Spleen (tissue), 11 donors: ENCODE measurements around the gene MAPK1. TPM values are rescaled to one million over a fixed set of nuclear protein-coding genes. Genes with fewer than 3 reads are reported as not detected.
A peak's percentile ranks its signal among the peaks of the same experiment; 100 is the strongest.
"Not testable (repeated sequence)": the region's sequence is repeated elsewhere in the genome, so short reads cannot be mapped to it uniquely, and the experiment has no call there.

ENCODE experiments used
- DNase-seq: peaks from one replicate; pipeline ENCODE4 v3.0.0-alpha.2; 2020
- H3K27ac ChIP-seq, 8 donors: fragments of 200-600 bp; sonication (generic) in 7 of 8; 1 replicate in 4 of 8; 2 replicates in 4 of 8; pipeline versions ENCODE4 v1.5.0 to v1.8.0; 2016 to 2021; ENCODE audit warnings: inconsistent platforms in 4 of 8, mild to moderate bottlenecking in 4 of 8, moderate library complexity in 1 of 8
- H3K27me3 ChIP-seq, 7 donors: fragments of 200-600 bp; sonication (generic) in 6 of 7; replicated peaks in 1 of 7; 1 replicate in 4 of 7; 2 replicates in 3 of 7; pipeline versions ENCODE4 v1.5.0 to v1.8.0; 2016 to 2021; ENCODE audit warnings: inconsistent platforms in 3 of 7, mild to moderate bottlenecking in 1 of 7
- H3K36me3 ChIP-seq, 6 donors: fragments of 200-600 bp; sonication (generic) in 5 of 6; 1 replicate in 4 of 6; 2 replicates in 2 of 6; pipeline versions ENCODE4 v1.5.0 to v1.8.0; 2016 to 2021; ENCODE audit warnings: inconsistent platforms in 2 of 6
- H3K4me1 ChIP-seq, 6 donors: fragments of 200-600 bp; sonication (generic) in 5 of 6; 1 replicate in 3 of 6; 2 replicates in 3 of 6; pipeline versions ENCODE4 v1.5.0 to v1.8.0; 2016 to 2021; ENCODE audit warnings: inconsistent platforms in 3 of 6
- H3K4me3 ChIP-seq, 8 donors: fragments of 200-600 bp; sonication (generic) in 7 of 8; 1 replicate in 4 of 8; 2 replicates in 4 of 8; pipeline versions ENCODE4 v1.5.0 to v1.8.0; 2016 to 2021; ENCODE audit warnings: inconsistent platforms in 4 of 8, mild to moderate bottlenecking in 4 of 8, moderate library complexity in 2 of 8
- H3K9me3 ChIP-seq, 8 donors: fragments of 200-600 bp; sonication (generic) in 7 of 8; 1 replicate in 4 of 8; 2 replicates in 4 of 8; pipeline versions ENCODE4 v1.5.0 to v1.8.0; 2016 to 2021; ENCODE audit warnings: inconsistent platforms in 4 of 8
- CTCF ChIP-seq, 11 experiments: fragments of 200-600 bp in 7 of 11; fragments of 450-650 bp in 4 of 11; sonication (generic) in 4 of 11; IDR thresholded peaks in 8 of 11; conservative IDR thresholded peaks in 3 of 11; 1 replicate in 7 of 11; 2 replicates in 4 of 11; pipeline versions ENCODE4 v1.4.0 to v1.8.0; 2016 to 2021; ENCODE audit warnings: antibody characterized with exemption in 11 of 11, inconsistent platforms in 4 of 11, mild to moderate bottlenecking in 1 of 11
- POLR2A ChIP-seq, 3 donors: fragments of 450-650 bp; IDR thresholded peaks; one replicate each; pipeline ENCODE4 v1.5.1; 2017; ENCODE audit warnings: antibody characterized with exemption in 3 of 3, mild to moderate bottlenecking in 1 of 3
- POLR2AphosphoS5 ChIP-seq, 3 donors: sonication (generic); formaldehyde crosslinking; IDR thresholded peaks; one replicate each; pipeline ENCODE4 v1.5.1; 2017; ENCODE audit warnings: antibody characterized with exemption in 3 of 3
- WGBS, 5 donors: extraction: QIAGEN DNeasy Blood & Tissue Kit in 3 of 5; methylation state at CpG; one replicate each; pipeline versions ENCODE4 v1.1.5 to v1.1.7; 2013 to 2018; 5-methylcytosine and 5-hydroxymethylcytosine counted together
- intact Hi-C: fragments of 100-400 bp; cut with DNase I; formaldehyde crosslinking; loops from one replicate; pipeline ENCODE4 v1.15.0; 2023; ENCODE audit warnings: low total_unique reads
- polyA plus RNA-seq, 3 donors: library from polyadenylated mRNA; stranded (reverse); fragments of 200-250 nt; gene quantifications; one replicate each; pipeline ENCODE4 v1.2.1, GENCODE V29; 2013
- total RNA-seq, 7 donors: library from RNA; depleted of rRNA in 3 of 7; stranded (reverse); fragments of >200 nt in 3 of 7; fragmentation: NEBNext Ultra II Directional in 4 of 7; extraction: Animal tissue kit (Norgen Biotek cat#: 25700) in 4 of 7; gene quantifications; one replicate each; pipeline versions ENCODE4 v1.1.0 to v1.2.1, GENCODE V29; 2016 to 2021
- donor health status: healthy with polysubstance abuse.
- donor health status: DM: no; HTN: no; CAD: no; lungs with moderate emphysema.
- donor health status: DM: no; HTN: no; CAD: no.
- donor health status: Bipolar disorder and iron deficiency.
- donor health status: healthy.
- donor health status: DM: no; HTN: no; CAD: no.
- donor health status: DM: yes; HTN: yes; CAD: no.

MAPK1 gene
- total and polyA plus RNA-seq, 10 donors, result 11.6 to 165 (median 106) TPM

GRCh38 chr22:21894799-21895198 is 27.4 kb upstream of the MAPK1 start:
- no peaks in the 10 kb centered on the region for H3K27me3 ChIP-seq
- WGBS, 5 donors, result 93 to 97% (median 94%) methylated on average over 8 of the region's 8 CpGs
- H3K4me3 ChIP-seq, result no peak overlapping the region
- no peaks in the 10 kb centered on the region for H3K36me3 ChIP-seq
- TF ChIP-seq CTCF (IDR thresholded peaks at IDR 0.05 in 8 of 11, conservative IDR thresholded peaks at IDR 0.05 in 3 of 11) (no peak), POLR2AphosphoS5 (IDR thresholded peaks at IDR 0.05) (no peak), POLR2A (IDR thresholded peaks at IDR 0.05) (no peak)
- no peak overlapping the region for H3K27ac ChIP-seq
- DNase-seq, result peak; percentile 3
- H3K9me3 ChIP-seq, result no peaks in the 10 kb centered on the region
- intact Hi-C loops, result no loop called here
- H3K4me1 ChIP-seq, result no peaks in the 10 kb centered on the region

GRCh38 chr22:21889251-21889990 is 22.0 kb upstream of the MAPK1 start:
- 91 to 98% (median 95%) methylated on average over 10 of the region's 10 CpGs for WGBS, 5 donors
- DNase-seq, result peak; percentile 39
- Histone ChIP-seq H3K27ac (no peak overlapping the region), H3K4me3 (no peak overlapping the region), H3K9me3 (no peaks in the 10 kb centered on the region), H3K36me3 (no peaks in the 10 kb centered on the region), H3K4me1 (no peaks in the 10 kb centered on the region), H3K27me3 (no peaks in the 10 kb centered on the region)
- intact Hi-C loops, result no loop called here
- no peak for TF ChIP-seq POLR2A (IDR thresholded peaks at IDR 0.05)
- no peak for TF ChIP-seq CTCF (IDR thresholded peaks at IDR 0.05 in 8 of 11, conservative IDR thresholded peaks at IDR 0.05 in 3 of 11)
- no peak for TF ChIP-seq POLR2AphosphoS5 (IDR thresholded peaks at IDR 0.05)

GRCh38 chr22:21887841-21888240 is 20.4 kb upstream of the MAPK1 start:
- DNase-seq, result no peak
- Histone ChIP-seq H3K9me3 (no peaks in the 10 kb centered on the region), H3K27me3 (no peaks in the 10 kb centered on the region), H3K36me3 (no peaks in the 10 kb centered on the region), H3K4me3 (no peak overlapping the region), H3K4me1 (no peaks in the 10 kb centered on the region), H3K27ac (no peak overlapping the region)
- intact Hi-C loops, result no loop called here
- TF ChIP-seq CTCF (IDR thresholded peaks at IDR 0.05 in 8 of 11, conservative IDR thresholded peaks at IDR 0.05 in 3 of 11) (no peak), POLR2A (IDR thresholded peaks at IDR 0.05) (no peak), POLR2AphosphoS5 (IDR thresholded peaks at IDR 0.05) (no peak)

GRCh38 chr22:21883930-21884329 is 16.5 kb upstream of the MAPK1 start:
- WGBS, 5 donors, result 60 to 98% (median 92%) methylated on average over 1 to 20 of the region's 26 CpGs

GRCh38 chr22:21882754-21883333 is 15.4 kb upstream of the MAPK1 start:
- DNase-seq, H3K4me1 ChIP-seq, H3K4me3 ChIP-seq, H3K9me3 ChIP-seq, H3K27ac ChIP-seq, H3K27me3 ChIP-seq, intact Hi-C loops, H3K36me3 ChIP-seq: not testable (repeated sequence)
- WGBS, 5 donors, result 62 to 98% (median 82%) methylated on average over 1 to 3 of the region's 7 CpGs

More at GRCh38 chr22:21883930-21884329, 16.5 kb upstream of the MAPK1 start:
- DNase-seq, H3K36me3 ChIP-seq, H3K27me3 ChIP-seq, H3K4me1 ChIP-seq, H3K27ac ChIP-seq, intact Hi-C loops, H3K4me3 ChIP-seq, H3K9me3 ChIP-seq: not testable (repeated sequence)
